ENCODE results near the gene RTF1.

The RTF1 gene

DNA sequence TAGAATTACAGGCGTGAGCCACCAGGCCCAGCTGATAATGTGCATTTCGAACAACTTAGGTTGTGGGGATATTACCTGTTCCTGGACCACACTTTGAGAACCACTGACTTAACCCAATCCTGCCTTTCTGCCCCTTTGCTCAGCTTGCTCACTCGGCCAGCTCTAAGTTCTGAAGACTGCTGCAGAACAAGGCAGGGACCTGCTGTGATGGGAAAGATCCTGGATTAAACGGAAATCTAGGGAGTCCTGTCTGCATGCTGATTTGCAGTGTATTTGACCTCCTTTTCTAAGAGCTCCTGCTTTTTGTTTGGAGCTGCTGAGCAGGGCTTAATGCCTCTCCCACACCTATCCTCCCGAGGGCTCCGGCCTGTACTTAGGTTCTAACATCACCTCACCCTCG lies 93.8 kb downstream of the RTF1 start:
- DNase-seq, result no peak

DNA sequence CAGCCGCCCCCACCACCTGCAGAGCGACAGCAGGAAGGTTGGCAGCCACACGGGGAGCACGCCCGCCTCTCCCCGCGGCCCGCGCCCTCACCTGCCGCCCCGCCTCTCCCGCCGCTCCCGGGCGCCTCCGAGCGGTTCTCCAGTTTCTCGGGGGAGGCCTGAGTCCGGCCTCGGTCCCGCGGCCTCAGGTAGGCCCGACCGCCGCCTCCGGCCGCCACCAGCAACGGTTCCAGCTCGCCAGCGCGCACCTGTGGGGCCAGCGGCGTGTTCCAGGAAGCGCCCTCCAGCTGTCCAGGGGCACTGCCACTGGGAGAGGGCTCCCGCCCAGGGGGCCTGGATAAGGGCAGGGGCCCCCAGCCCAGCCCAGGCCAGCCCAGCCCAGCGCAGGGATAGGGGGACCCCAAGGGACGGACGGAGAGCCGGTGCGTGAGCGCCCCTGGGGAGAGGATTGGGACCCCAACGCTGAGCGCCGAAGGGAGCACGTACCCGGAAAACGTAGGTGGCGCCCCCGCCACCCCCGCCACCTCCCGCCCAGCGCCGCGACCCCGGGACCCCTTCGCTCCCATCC lies 94.5 kb downstream of the RTF1 start:
- no peak for DNase-seq

DNA sequence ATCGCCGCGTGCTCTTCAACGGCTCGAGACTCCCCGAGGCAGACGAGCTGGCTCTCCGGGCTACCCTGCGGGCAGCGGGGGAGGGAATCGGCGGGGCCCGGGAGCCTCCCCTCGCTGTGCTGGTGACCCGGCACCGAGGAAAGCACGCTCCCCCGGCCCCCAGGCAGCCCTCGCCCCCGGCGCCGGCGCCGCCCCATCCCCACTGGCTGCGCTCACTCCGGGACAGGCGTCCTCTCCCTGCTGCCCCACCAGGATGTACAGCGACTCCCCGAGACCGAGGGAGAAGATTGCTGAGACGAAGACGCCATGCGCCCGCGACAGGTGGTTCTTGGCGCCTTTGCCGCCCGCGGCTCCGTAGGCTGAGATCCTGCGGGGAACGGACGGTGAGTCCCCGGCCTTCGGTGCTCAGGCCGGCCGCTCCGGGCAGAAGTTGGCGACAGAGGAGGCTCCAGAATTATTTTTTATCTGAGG lies 95.0 kb downstream of the RTF1 start:
- DNase-seq, result no peak

DNA sequence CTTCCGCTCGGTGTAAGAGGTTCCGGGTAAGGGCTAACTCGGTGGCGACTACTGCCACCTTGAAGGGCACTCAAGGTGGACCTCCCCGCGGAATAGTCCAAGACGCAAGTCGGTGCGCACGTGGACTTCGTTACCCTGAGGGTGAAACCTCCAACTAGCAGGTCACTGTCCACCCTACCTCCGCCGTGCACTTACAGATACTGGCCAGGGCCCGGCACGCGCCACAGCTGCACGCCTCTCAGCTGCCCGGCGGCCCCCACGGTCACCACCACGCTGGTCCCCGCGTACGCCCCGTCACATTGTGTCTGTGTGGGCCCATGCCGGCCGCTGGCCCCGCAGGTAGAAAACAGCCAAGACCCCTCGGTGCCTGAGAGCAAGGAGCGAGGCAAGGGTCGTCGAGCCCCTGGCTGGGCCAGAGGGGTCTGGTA lies 95.6 kb downstream of the RTF1 start:
- DNase-seq, result no peak

DNA sequence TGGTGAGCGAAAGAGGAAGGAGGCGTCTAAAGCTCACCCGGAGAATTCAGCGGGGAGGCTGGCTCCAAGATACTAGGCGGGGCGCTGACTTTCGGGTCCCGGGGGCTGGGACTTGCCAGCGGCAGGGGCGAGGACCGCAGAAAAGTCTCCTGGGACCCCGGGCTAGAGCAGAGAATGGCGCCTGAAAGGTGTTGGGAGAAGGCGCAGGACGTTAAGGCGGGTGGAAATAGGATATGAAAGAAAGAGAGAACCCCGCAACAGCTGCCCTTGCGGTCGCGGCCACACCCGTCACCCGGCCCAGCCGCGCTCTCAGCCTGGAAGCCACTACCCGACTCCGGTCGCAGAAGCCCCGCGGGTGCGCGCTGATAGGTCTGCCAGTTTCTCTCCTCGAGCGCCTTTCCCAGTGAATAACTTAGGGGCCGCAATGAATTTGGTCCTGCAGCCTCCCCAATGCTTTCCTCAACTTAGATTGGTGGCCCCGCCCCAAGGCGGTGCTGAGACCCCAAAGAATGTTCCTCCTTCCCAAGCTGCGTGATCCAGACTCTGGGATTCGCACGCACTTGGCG lies 96.1 kb downstream of the RTF1 start:
- no peak for DNase-seq

DNA sequence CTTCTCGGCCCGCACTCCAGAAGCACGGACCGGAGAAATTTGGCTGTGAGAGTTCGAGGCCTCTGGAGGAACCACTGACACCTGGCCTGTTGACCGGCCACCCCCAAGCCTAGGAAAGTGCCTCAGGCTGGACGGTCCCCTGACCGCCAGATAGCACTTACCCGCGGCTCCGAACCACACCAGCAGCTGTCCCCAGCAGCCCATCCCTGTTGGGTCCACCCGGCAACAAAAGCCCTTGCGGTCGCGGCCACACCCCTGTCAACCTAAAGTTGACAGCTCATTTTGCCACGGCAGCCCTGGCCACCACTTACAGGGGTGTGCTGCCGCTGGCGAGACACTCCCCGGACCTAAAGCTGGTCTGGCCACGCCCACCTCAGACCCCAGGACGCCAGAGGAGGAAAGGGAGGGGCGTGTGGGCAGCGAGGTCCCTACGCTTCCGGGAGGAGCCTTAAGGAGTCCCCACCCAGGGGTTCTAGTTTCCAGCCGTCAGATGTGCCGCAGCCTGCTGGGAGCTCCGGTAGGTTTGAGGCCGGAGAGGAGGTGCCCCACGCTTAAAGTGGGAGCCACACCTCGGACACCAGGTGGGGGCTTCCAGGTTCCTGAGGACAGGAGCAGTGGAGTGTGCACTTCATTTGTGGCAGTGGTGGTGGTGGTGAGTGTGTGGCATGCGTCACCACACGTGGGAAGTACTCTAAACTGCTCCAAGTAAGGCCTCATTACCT lies 96.8 kb downstream of the RTF1 start, which contains the start of gene LTK:
TSS of gene LTK (minus strand) at position 322 of the 722 bp plus-strand sequence. CDS start at position 204, 118 bp downstream.
- no peak for DNase-seq

DNA sequence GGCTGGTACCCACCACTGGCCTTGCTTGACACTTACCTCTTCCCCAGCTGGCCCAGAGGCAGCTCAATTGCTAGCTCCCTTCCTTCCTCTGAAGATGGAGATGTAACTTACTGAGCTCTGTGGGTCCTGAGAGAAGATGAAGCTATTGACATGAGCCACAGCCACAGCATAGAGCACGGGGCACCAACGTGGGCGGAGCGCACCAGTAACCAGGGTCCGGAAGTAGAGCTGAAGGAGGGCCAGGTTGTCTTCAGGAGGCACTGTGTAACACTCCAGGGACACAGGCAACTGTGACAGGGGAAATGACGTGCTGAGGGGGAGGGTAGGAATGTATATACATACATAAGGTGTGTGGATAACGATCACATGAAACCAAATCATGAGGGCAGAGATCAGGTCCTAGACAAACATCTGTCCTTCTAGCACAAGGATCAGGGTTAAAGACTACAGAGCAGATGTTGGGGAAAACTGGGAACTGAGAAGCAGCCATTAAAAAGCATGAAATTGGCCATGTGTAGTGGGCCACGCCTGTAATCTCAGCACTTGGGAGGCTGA lies 101.1 kb downstream of the RTF1 start:
- DNase-seq, result no peak

DNA sequence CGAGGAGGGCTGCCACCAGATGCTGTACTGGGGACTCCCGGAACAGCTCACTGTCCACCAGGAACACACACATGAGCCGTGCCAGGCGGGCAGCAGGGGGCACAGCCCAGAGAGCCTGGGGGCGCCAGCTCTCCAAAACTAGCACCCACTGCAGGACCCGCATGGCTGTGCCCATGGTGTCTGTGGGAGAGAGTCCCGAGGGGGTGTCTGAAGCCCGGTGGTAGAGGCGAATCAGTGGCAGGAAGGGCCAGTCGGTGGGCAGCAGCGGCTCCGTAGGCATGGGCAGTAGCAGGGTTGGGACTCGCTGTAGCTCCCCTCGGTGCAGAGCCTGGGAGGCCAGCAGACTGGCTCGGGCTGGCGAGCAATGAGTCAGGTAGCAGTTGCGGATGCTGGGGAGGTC lies 103.7 kb downstream of the RTF1 start:
- no peak for DNase-seq

DNA sequence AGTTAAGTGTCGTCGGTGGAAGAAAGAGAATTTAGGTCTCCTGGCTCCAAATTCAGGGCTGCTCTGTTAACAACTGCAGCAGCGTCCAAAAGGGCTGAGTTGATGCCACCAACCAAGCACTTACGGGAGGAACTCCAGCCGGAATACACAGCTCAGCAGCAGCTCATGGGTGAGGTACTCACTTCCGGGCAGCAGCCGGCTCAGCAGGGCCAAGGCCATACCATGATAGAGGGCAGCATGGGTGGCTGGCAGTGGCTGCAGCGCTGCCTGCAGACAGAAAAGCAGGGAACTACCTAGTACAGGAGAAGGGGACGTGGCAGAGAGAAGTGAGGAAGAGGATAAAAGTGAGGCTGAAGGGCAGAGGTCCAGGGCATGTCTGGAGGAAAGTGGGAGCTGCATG lies 104.7 kb downstream of the RTF1 start:
- DNase-seq, result no peak

DNA sequence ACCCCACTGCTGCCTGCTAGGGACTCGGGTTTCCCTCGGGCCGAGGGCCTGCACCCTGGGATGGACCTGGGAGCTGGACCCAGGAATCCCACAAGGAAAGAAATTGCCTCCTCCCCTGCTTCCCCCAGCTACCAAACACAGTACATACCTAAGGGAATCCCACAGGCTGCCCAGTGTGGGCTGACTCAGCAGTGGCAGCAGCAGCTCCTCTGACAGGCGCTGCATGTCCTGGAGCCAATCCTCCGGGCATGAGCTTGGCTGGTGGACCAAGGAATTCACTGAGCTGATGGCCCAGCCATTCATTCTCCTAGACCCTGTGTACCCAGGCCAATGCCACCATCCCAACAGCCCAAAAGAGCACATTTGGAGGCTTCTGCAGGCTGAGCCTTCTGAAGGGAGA lies 106.2 kb downstream of the RTF1 start:
- no peak for DNase-seq

DNA sequence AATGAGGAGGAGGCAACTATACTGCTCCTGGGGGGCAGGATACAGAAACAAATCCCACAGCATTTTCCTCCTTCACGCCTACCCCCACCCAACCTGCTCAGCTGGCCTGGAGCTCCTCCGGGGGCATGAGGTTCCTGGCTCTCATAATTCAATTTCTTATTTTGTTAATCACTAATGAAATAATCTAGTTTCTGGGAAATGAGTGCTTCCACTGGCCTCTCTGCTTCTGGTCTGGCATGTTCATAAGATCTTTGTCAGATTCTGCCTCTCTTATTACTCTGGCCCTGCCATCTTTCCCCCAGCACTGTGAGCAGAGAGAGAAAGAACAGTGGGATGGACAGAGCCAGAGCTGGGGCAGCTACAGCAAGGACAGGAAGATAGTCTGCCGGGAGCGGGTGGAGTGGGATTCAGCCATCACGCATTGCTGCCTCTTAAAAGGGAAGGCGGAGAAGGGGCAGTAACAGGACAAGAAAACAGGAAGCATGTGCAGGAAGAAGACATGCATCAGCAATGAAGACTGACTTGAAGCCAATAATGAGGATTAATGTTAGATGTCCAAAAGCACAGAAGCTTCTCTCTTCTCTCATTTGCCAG lies 113.6 kb downstream of the RTF1 start:
- DNase-seq, result no peak
